ENCODE results near the gene FBXO46. TPM values are rescaled to one million over a fixed set of nuclear protein-coding genes. Genes with fewer than 3 reads are reported as not detected.

The FBXO46 gene
- total RNA-seq, 1 experiment from 2014 or later = 40.1 TPM

DNA sequence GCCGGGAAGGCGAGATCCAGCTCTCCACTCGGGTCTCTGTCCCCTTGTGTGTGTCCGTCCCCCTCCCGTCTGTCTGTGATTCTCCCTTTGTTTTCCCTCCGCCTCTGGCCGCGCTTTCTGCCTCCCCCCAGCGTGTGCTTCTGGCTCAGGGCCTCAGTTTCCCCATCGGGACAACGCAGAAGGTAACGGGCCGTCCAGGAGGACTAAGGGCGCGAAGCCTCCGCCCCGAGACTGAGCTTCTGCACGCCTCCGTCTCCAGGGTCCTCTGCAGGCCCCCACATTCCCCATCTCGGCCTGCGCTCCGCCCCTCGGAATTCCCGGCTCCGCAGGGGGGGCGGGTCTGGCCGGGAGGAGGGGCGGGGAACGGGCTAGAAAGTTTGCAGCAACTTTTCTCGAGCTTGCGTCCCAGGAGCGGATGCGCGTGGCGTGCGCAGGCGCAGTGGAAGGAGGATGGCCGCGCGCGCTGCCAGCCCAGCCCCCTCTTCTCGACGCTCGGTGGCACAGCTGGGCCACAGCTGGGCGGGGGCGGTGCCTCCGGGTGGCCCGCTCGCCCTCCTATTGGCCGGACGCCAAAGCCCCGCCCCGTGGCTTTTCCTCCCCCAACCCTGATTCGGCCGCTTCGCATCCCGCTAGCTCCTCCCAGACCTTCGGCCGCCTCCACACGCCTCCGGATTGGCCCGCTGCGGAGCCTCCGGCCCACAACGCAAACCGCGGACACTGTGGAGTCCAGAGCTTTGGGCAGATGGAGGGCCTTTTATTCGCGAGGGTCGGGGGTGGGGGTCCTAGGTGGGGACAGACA, 38.5 kb upstream of the FBXO46 start, which contains the start of gene SIX5 (continued):
- TF ChIP-seq, protein P1, sequence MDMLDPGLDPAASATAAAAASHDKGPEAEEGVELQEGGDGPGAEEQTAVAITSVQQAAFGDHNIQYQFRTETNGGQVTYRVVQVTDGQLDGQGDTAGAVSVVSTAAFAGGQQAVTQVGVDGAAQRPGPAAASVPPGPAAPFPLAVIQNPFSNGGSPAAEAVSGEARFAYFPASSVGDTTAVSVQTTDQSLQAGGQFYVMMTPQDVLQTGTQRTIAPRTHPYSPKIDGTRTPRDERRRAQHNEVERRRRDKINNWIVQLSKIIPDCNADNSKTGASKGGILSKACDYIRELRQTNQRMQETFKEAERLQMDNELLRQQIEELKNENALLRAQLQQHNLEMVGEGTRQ (CRISPR knock-in tag; IDR thresholded peaks at IDR 0.05) = 0 out of 2 replicates have a peak, but pooled peaks have one; percentile 29
- TF ChIP-seq JAZF1 (CRISPR knock-in tag; IDR thresholded peaks at IDR 0.05) (no peak), ATF1 (CRISPR knock-in tag; IDR thresholded peaks at IDR 0.05) (no peak), CDX4 (CRISPR knock-in tag; IDR thresholded peaks at IDR 0.05; ENCODE audit: borderline replicate concordance) (0 out of 2 replicates have a peak, but pooled peaks have one; percentile 5), ZNF263 (CRISPR knock-in tag; IDR thresholded peaks at IDR 0.05; ENCODE audit: low read depth) (no peak), ETV6 (CRISPR knock-in tag; IDR thresholded peaks at IDR 0.05) (peak; percentile 88), E2F4 (CRISPR knock-in tag; IDR thresholded peaks at IDR 0.05; ENCODE audit: borderline replicate concordance, low read depth) (no peak), HMGXB4 (CRISPR knock-in tag; IDR thresholded peaks at IDR 0.05) (no peak), TEAD1 (CRISPR knock-in tag; IDR thresholded peaks at IDR 0.05) (peak; percentile 96), NR2C2 (CRISPR knock-in tag; IDR thresholded peaks at IDR 0.05) (no peak)
- TF ChIP-seq, protein P2, sequence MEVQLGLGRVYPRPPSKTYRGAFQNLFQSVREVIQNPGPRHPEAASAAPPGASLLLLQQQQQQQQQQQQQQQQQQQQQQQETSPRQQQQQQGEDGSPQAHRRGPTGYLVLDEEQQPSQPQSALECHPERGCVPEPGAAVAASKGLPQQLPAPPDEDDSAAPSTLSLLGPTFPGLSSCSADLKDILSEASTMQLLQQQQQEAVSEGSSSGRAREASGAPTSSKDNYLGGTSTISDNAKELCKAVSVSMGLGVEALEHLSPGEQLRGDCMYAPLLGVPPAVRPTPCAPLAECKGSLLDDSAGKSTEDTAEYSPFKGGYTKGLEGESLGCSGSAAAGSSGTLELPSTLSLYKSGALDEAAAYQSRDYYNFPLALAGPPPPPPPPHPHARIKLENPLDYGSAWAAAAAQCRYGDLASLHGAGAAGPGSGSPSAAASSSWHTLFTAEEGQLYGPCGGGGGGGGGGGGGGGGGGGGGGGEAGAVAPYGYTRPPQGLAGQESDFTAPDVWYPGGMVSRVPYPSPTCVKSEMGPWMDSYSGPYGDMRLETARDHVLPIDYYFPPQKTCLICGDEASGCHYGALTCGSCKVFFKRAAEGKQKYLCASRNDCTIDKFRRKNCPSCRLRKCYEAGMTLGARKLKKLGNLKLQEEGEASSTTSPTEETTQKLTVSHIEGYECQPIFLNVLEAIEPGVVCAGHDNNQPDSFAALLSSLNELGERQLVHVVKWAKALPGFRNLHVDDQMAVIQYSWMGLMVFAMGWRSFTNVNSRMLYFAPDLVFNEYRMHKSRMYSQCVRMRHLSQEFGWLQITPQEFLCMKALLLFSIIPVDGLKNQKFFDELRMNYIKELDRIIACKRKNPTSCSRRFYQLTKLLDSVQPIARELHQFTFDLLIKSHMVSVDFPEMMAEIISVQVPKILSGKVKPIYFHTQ (CRISPR knock-in tag; IDR thresholded peaks at IDR 0.05) = no peak
- TF ChIP-seq, protein P3, sequence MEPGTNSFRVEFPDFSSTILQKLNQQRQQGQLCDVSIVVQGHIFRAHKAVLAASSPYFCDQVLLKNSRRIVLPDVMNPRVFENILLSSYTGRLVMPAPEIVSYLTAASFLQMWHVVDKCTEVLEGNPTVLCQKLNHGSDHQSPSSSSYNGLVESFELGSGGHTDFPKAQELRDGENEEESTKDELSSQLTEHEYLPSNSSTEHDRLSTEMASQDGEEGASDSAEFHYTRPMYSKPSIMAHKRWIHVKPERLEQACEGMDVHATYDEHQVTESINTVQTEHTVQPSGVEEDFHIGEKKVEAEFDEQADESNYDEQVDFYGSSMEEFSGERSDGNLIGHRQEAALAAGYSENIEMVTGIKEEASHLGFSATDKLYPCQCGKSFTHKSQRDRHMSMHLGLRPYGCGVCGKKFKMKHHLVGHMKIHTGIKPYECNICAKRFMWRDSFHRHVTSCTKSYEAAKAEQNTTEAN (CRISPR knock-in tag; IDR thresholded peaks at IDR 0.05) = no peak
- TF ChIP-seq, protein P4, sequence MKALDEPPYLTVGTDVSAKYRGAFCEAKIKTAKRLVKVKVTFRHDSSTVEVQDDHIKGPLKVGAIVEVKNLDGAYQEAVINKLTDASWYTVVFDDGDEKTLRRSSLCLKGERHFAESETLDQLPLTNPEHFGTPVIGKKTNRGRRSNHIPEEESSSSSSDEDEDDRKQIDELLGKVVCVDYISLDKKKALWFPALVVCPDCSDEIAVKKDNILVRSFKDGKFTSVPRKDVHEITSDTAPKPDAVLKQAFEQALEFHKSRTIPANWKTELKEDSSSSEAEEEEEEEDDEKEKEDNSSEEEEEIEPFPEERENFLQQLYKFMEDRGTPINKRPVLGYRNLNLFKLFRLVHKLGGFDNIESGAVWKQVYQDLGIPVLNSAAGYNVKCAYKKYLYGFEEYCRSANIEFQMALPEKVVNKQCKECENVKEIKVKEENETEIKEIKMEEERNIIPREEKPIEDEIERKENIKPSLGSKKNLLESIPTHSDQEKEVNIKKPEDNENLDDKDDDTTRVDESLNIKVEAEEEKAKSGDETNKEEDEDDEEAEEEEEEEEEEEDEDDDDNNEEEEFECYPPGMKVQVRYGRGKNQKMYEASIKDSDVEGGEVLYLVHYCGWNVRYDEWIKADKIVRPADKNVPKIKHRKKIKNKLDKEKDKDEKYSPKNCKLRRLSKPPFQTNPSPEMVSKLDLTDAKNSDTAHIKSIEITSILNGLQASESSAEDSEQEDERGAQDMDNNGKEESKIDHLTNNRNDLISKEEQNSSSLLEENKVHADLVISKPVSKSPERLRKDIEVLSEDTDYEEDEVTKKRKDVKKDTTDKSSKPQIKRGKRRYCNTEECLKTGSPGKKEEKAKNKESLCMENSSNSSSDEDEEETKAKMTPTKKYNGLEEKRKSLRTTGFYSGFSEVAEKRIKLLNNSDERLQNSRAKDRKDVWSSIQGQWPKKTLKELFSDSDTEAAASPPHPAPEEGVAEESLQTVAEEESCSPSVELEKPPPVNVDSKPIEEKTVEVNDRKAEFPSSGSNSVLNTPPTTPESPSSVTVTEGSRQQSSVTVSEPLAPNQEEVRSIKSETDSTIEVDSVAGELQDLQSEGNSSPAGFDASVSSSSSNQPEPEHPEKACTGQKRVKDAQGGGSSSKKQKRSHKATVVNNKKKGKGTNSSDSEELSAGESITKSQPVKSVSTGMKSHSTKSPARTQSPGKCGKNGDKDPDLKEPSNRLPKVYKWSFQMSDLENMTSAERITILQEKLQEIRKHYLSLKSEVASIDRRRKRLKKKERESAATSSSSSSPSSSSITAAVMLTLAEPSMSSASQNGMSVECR (CRISPR knock-in tag; IDR thresholded peaks at IDR 0.05; ENCODE audit: borderline replicate concordance) = peak; percentile 63; the same call in 1 of the 2 replicates
- TF ChIP-seq, protein P5, sequence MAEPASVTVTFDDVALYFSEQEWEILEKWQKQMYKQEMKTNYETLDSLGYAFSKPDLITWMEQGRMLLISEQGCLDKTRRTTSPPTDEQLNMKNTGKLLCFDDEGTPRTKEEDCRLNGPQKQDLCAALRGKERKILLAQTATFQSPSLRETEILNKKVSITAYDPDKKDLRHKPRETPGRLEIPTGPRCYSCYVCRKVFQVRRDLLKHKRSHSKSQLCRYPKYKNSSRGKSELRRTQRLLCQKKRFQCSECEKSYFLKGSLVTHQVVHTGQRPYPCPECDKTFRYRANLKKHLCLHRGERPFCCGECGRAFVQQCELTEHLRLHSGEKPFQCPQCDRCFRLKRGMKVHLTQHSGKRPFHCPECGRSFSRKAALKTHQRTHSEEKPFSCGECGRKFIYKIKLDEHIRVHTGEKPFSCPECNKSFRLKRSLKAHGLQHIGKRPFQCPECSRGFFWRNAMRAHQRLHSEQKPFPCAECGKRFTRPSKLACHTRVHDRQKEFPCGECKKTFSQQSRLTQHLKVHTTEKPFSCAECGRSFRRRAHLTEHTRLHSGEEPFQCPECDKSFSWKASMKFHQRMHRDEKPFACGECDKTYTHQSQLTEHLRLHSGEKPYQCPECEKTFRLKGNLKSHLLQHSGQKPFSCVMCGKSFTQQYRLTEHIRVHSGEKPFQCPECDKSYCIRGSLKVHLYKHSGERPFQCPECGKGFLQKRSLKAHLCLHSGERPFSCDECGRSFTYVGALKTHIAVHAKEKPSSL (CRISPR knock-in tag; conservative IDR thresholded peaks at IDR 0.05) = no peak; the same call in 1 of the 2 replicates
